HepG2 (cell line): ENCODE data around the gene RAB34. TPM values are rescaled to one million over a fixed set of nuclear protein-coding genes. Genes with fewer than 3 reads are reported as not detected.

ENCODE experiments used
- AGO2 ChIP-seq: fragments of 200-400 bp; formaldehyde crosslinking; optimal IDR thresholded peaks from 2 replicates; pipeline ENCODE3; 2017; ENCODE audit warnings: mild to moderate bottlenecking, low read depth, low read length, moderate library complexity
- HMGA1 ChIP-seq: sonication (generic); formaldehyde crosslinking; conservative IDR thresholded peaks from 2 replicates; pipeline ENCODE4 v1.4.0; 2020; ENCODE audit warnings: missing genetic modification reagents
- HNRNPK ChIP-seq: fragments of 200-400 bp; formaldehyde crosslinking; IDR thresholded peaks from 2 replicates; pipeline ENCODE4 v1.6.1; 2018; ENCODE audit warnings: low read length, low read depth, moderate library complexity, mild to moderate bottlenecking; ENCODE audit not compliant: poor library complexity, severe bottlenecking
- PBX3 ChIP-seq: sonication (generic); formaldehyde crosslinking; IDR thresholded peaks from 2 replicates; pipeline ENCODE4 v1.8.1; 2023; ENCODE audit warnings: missing genetic modification reagents, inconsistent platforms, borderline replicate concordance
- POLR2G ChIP-seq: fragments of 200-400 bp; formaldehyde crosslinking; IDR thresholded peaks from 2 replicates; pipeline ENCODE4 v1.6.1; 2018; ENCODE audit warnings: mild to moderate bottlenecking, low read depth, low read length, moderate library complexity
- RBM22 ChIP-seq: fragments of 200-400 bp; formaldehyde crosslinking; optimal IDR thresholded peaks from 2 replicates; pipeline ENCODE3; 2017; ENCODE audit warnings: mild to moderate bottlenecking, low read length, moderate library complexity
- SMAD9 ChIP-seq: sonication (generic); formaldehyde crosslinking; IDR thresholded peaks from 2 replicates; pipeline ENCODE4 v1.5.1; 2020; ENCODE audit warnings: mild to moderate bottlenecking, missing genetic modification reagents
- TBP ChIP-seq: sonication (generic); formaldehyde crosslinking; IDR thresholded peaks from 2 replicates; pipeline ENCODE4 v1.5.0; 2020; ENCODE audit warnings: missing genetic modification reagents
- TEF ChIP-seq: sonication (generic); formaldehyde crosslinking; IDR thresholded peaks from 2 replicates; pipeline ENCODE4 v1.5.0; 2020; ENCODE audit warnings: missing genetic modification reagents
- TMF1 ChIP-seq: sonication (generic); formaldehyde crosslinking; IDR thresholded peaks from 2 replicates; pipeline ENCODE4 v1.8.1; 2022; ENCODE audit warnings: low read depth, missing genetic modification reagents
- ZBTB46 ChIP-seq: sonication (generic); formaldehyde crosslinking; IDR thresholded peaks from 2 replicates; pipeline ENCODE4 v1.4.0; 2020; ENCODE audit warnings: mild to moderate bottlenecking, missing genetic modification reagents, borderline replicate concordance
- ZNF124 ChIP-seq: sonication (generic); formaldehyde crosslinking; IDR thresholded peaks from 2 replicates; pipeline ENCODE4 v1.4.0; 2020; ENCODE audit warnings: missing genetic modification reagents
- ZNF687 ChIP-seq: sonication (generic); formaldehyde crosslinking; IDR thresholded peaks from 2 replicates; pipeline ENCODE4 v1.5.1; 2020; ENCODE audit warnings: mild to moderate bottlenecking, missing genetic modification reagents, moderate library complexity
- ZNF780A ChIP-seq: sonication (generic); formaldehyde crosslinking; IDR thresholded peaks from 2 replicates; pipeline ENCODE4 v1.8.0; 2022; ENCODE audit warnings: mild to moderate bottlenecking, missing genetic modification reagents, moderate library complexity
- ZNF841 ChIP-seq: sonication (generic); formaldehyde crosslinking; IDR thresholded peaks from 2 replicates; pipeline ENCODE4 v1.8.1; 2023; ENCODE audit warnings: missing genetic modification reagents, borderline replicate concordance
- polyA plus RNA-seq, 8 experiments: library from polyadenylated mRNA; depleted of rRNA in 3 of 8; stranded (reverse) in 7 of 8; unstranded in 1 of 8; fragments of >200 nt; fragmentation: Illumina TruSeq in 4 of 8; extraction: Trizol in 4 of 8; gene quantifications; 2 replicates each; pipeline versions ENCODE4 v1.2.1 to v1.2.3, GENCODE V29; 2011 to 2016; ENCODE audit warnings: low read depth in 4 of 8, missing spikeins in 1 of 8, mixed read lengths in 1 of 8; ENCODE audit not compliant: insufficient read depth in 1 of 8
- total RNA-seq, 5 experiments: library from RNA; depleted of rRNA; stranded (reverse); fragments of >200 nt; fragmentation: Illumina TruSeq; extraction: Trizol; gene quantifications; 2 replicates each; pipeline ENCODE4 v1.2.3, GENCODE V29; 2016; ENCODE audit warnings: low read depth in 1 of 5
- TF ChIP-seq, protein P1 (sequence below): sonication (generic); formaldehyde crosslinking; IDR thresholded peaks from 2 replicates; pipeline ENCODE4 v1.9.0; 2021; ENCODE audit warnings: missing genetic modification reagents, mild to moderate bottlenecking, borderline replicate concordance
- TF ChIP-seq, protein P2 (sequence below): sonication (generic); formaldehyde crosslinking; IDR thresholded peaks from 2 replicates; pipeline ENCODE4 v1.4.0; 2020; ENCODE audit warnings: mild to moderate bottlenecking, missing genetic modification reagents

RAB34 gene
- total and polyA plus RNA-seq, 2 of the 13 experiments (the other 11 are each of a cell fraction or from before 2014, with no cell fraction given) = 0.49 TPM; not detected in 1

DNA sequence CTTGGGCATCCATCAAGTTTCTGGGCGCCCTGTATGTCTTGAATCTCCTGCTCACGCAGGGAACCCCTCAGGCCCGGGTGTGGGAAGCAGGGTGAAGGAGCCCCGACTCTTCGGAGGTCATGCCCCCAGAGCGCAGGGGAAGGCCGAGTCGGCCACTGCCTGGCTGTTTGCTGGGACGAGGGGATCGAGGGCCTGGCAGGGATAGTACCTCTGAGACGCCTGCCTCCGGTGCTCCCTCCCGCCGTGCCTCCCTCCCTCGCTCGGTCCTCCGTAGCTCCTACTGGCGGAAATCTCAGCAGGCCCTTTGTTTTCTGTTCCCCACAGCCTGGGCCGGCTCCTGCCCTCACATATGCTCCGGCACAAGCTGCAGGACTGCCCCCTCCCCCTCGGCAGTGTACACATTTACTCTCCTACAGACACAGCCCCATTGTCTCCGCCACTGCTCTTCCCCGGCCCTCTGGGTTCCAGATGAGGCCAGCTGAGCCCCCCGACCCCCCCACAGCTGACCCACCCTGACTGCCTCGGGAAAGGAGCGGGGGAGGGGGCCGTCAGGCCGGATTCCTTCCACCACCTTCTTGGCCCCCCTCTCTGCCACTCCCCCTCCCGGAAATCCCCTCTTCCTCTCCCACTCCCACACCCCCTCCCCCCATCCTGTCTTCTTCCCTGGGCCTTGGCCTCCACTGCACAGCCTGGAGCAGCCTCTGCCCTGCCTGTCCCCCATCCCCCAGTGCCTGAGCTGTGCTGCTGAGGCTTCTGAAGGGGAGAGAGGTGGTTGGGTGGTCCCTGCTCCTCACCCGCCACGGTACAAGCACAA is 27.5 kb upstream of the RAB34 start (continued):
- TF ChIP-seq ZNF687 (CRISPR knock-in tag) (peak; percentile 77), ZNF124 (CRISPR knock-in tag) (no peak), TBP (no peak), POLR2G (peak; percentile 83), ZNF841 (CRISPR knock-in tag) (no peak), ZBTB46 (CRISPR knock-in tag) (no peak), AGO2 (peak; percentile 88), SMAD9 (CRISPR knock-in tag) (no peak), HMGA1 (CRISPR knock-in tag) (no peak), TEF (CRISPR knock-in tag) (no peak), RBM22 (no peak), ZNF780A (CRISPR knock-in tag) (no peak), TMF1 (CRISPR knock-in tag) (no peak), PBX3 (no peak), HNRNPK (peak; percentile 72)
- TF ChIP-seq, protein P1, sequence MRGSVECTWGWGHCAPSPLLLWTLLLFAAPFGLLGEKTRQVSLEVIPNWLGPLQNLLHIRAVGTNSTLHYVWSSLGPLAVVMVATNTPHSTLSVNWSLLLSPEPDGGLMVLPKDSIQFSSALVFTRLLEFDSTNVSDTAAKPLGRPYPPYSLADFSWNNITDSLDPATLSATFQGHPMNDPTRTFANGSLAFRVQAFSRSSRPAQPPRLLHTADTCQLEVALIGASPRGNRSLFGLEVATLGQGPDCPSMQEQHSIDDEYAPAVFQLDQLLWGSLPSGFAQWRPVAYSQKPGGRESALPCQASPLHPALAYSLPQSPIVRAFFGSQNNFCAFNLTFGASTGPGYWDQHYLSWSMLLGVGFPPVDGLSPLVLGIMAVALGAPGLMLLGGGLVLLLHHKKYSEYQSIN (CRISPR knock-in tag) = no peak
- TF ChIP-seq, protein P2, sequence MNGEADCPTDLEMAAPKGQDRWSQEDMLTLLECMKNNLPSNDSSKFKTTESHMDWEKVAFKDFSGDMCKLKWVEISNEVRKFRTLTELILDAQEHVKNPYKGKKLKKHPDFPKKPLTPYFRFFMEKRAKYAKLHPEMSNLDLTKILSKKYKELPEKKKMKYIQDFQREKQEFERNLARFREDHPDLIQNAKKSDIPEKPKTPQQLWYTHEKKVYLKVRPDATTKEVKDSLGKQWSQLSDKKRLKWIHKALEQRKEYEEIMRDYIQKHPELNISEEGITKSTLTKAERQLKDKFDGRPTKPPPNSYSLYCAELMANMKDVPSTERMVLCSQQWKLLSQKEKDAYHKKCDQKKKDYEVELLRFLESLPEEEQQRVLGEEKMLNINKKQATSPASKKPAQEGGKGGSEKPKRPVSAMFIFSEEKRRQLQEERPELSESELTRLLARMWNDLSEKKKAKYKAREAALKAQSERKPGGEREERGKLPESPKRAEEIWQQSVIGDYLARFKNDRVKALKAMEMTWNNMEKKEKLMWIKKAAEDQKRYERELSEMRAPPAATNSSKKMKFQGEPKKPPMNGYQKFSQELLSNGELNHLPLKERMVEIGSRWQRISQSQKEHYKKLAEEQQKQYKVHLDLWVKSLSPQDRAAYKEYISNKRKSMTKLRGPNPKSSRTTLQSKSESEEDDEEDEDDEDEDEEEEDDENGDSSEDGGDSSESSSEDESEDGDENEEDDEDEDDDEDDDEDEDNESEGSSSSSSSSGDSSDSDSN (CRISPR knock-in tag) = peak; percentile 86
